H1 (cell line): ENCODE data around the gene LY6G6D. TPM values are rescaled to one million over a fixed set of nuclear protein-coding genes. Genes with fewer than 3 reads are reported as not detected.

ENCODE experiments used
- CTCF ChIA-PET: fragments of 300-600 bp; sonication (Branson Sonifier 250); formaldehyde crosslinking; loops from one replicate; lab custom pipeline; 2021; ENCODE audit not compliant: partially characterized antibody; lab: Charles Lee
- POLR2A ChIA-PET: fragments of 300-600 bp; sonication (Branson Sonifier 250); formaldehyde crosslinking; loops from one replicate; lab custom pipeline; 2021; ENCODE audit warnings: inconsistent platforms; ENCODE audit not compliant: partially characterized antibody; lab: Charles Lee
- DNase-seq, 2 experiments: peaks; one replicate each; pipeline versions ENCODE4 v3.0.0 to v3.0.0-alpha.2; 2010 to 2022; ENCODE audit warnings: low spot score in 2 of 2, low read depth in 1 of 2, mixed read lengths in 1 of 2
- FAIRE-seq: peaks from 2 replicates; lab custom pipeline; 2011; peaks lifted over from hg19 to GRCh38; lab: Jason Lieb, UNC
- H2AFZ ChIP-seq: 2 replicates; pipeline ENCODE4 v1.8.1; 2012; ENCODE audit warnings: low read length, inconsistent platforms
- H2AK5ac ChIP-seq: 2 replicates; pipeline ENCODE4 v1.6.1; 2013; ENCODE audit warnings: low read depth, low read length
- H2BK120ac ChIP-seq: replicated peaks from 2 replicates; pipeline ENCODE3; 2013; ENCODE audit warnings: low read depth, low read length, inconsistent platforms
- H2BK12ac ChIP-seq: 2 replicates; pipeline ENCODE4 v1.6.1; 2013; ENCODE audit warnings: low read depth, low read length
- H2BK15ac ChIP-seq: 2 replicates; pipeline ENCODE4 v1.6.1; 2013; ENCODE audit warnings: low read length
- H2BK20ac ChIP-seq: 2 replicates; pipeline ENCODE4 v1.6.1; 2013; ENCODE audit warnings: low read length
- H2BK5ac ChIP-seq: 2 replicates; pipeline ENCODE4 v1.6.1; 2013; ENCODE audit warnings: low read depth, low read length
- H3K14ac ChIP-seq: 2 replicates; pipeline ENCODE4 v1.6.1; 2013; ENCODE audit warnings: inconsistent platforms; ENCODE audit not compliant: insufficient read length
- H3K18ac ChIP-seq: 2 replicates; pipeline ENCODE4 v1.6.1; 2013; ENCODE audit warnings: low read length; ENCODE audit errors: extremely low read depth
- H3K23ac ChIP-seq: 2 replicates; pipeline ENCODE4 v1.6.1; 2013; ENCODE audit warnings: inconsistent platforms; ENCODE audit not compliant: insufficient read length
- H3K23me2 ChIP-seq: 2 replicates; pipeline ENCODE4 v1.6.1; 2013; ENCODE audit warnings: low read depth, low read length
- H3K27ac ChIP-seq: 2 replicates; pipeline ENCODE4 v1.6.1; 2011; ENCODE audit warnings: low read depth, low read length, inconsistent platforms
- H3K27me3 ChIP-seq, 4 experiments: replicated peaks in 1 of 4; 1 replicate in 1 of 4; 2 replicates in 3 of 4; pipeline versions ENCODE4 v1.6.1 to v1.8.1; 2011 to 2013; ENCODE audit warnings: low read length in 3 of 4, mild to moderate bottlenecking in 3 of 4, inconsistent platforms in 2 of 4, mixed read lengths in 2 of 4, moderate library complexity in 1 of 4; ENCODE audit not compliant: control insufficient read depth in 3 of 4, insufficient read depth in 3 of 4; ENCODE audit errors: extremely low read depth in 1 of 4
- H3K36me3 ChIP-seq, 4 experiments: 2 replicates each; pipeline versions ENCODE4 v1.6.1 to v1.8.1; 2011 to 2013; ENCODE audit warnings: mild to moderate bottlenecking in 4 of 4, low read length in 3 of 4, moderate library complexity in 2 of 4, control low read depth in 1 of 4, inconsistent platforms in 1 of 4; ENCODE audit not compliant: insufficient read depth in 4 of 4, control insufficient read depth in 2 of 4
- H3K4ac ChIP-seq: replicated peaks from 2 replicates; pipeline ENCODE3; 2013; ENCODE audit warnings: low read length, low read depth, mixed read lengths, inconsistent platforms; ENCODE audit not compliant: insufficient read length
- H3K4me1 ChIP-seq, 4 experiments: replicated peaks in 1 of 4; 1 replicate in 1 of 4; 2 replicates in 3 of 4; pipeline versions ENCODE4 v1.6.1 to v1.8.1; 2011 to 2013; ENCODE audit warnings: low read length in 3 of 4, inconsistent platforms in 2 of 4, mixed read lengths in 1 of 4; ENCODE audit not compliant: insufficient read depth in 4 of 4, control insufficient read depth in 3 of 4
- H3K4me2 ChIP-seq, 2 experiments: 2 replicates each; pipeline versions ENCODE4 v1.6.1 to v1.8.1; 2011 to 2013; ENCODE audit warnings: low read depth in 2 of 2, low read length in 2 of 2, control low read depth in 1 of 2, inconsistent platforms in 1 of 2, mild to moderate bottlenecking in 1 of 2; ENCODE audit not compliant: insufficient read depth in 1 of 2
- H3K4me3 ChIP-seq, 4 experiments: fragments of 200-600, 300-600 bp in 1 of 4; sonication (generic), shearing (Covaris generic), sonication (Bioruptor Twin) in 1 of 4; 2 replicates each; pipeline versions ENCODE4 v1.5.1 to v1.8.1; 2011 to 2016; ENCODE audit warnings: low read length in 4 of 4, low read depth in 3 of 4, control low read depth in 2 of 4, inconsistent platforms in 2 of 4, mild to moderate bottlenecking in 2 of 4, mixed read lengths in 1 of 4, moderate library complexity in 1 of 4; ENCODE audit not compliant: insufficient read depth in 2 of 4; ENCODE audit errors: extremely low read depth in 1 of 4
- H3K56ac ChIP-seq: replicated peaks from 2 replicates; pipeline ENCODE3; 2013; ENCODE audit warnings: low read depth, mild to moderate bottlenecking, mixed read lengths, low read length, inconsistent platforms; ENCODE audit not compliant: insufficient read length
- H3K79me1 ChIP-seq: 2 replicates; pipeline ENCODE4 v1.6.1; 2013; ENCODE audit warnings: low read depth, low read length, control low read depth
- H3K79me2 ChIP-seq, 2 experiments: 2 replicates each; pipeline versions ENCODE4 v1.6.1 to v1.8.1; 2012 to 2013; ENCODE audit warnings: low read length in 2 of 2, mild to moderate bottlenecking in 2 of 2, inconsistent platforms in 1 of 2; ENCODE audit not compliant: insufficient read depth in 2 of 2, control insufficient read depth in 1 of 2
- H3K9ac ChIP-seq, 4 experiments: replicated peaks in 1 of 4; 1 replicate in 1 of 4; 2 replicates in 3 of 4; pipeline versions ENCODE4 v1.6.1 to v1.8.1; 2011 to 2013; ENCODE audit warnings: low read depth in 3 of 4, low read length in 3 of 4, control low read depth in 2 of 4, mild to moderate bottlenecking in 2 of 4, moderate library complexity in 2 of 4, inconsistent platforms in 1 of 4; ENCODE audit errors: extremely low read depth in 1 of 4
- H3K9me3 ChIP-seq, 2 experiments: 2 replicates each; pipeline versions ENCODE4 v1.6.1 to v1.8.1; 2012 to 2013; ENCODE audit warnings: mild to moderate bottlenecking in 2 of 2, moderate library complexity in 2 of 2, control low read depth in 1 of 2, inconsistent platforms in 1 of 2, low read depth in 1 of 2, low read length in 1 of 2, mixed read lengths in 1 of 2; ENCODE audit not compliant: insufficient read depth in 2 of 2
- H4K20me1 ChIP-seq, 2 experiments: replicated peaks in 1 of 2; 2 replicates each; pipeline versions ENCODE3 to v1.8.1; 2011 to 2013; ENCODE audit warnings: inconsistent platforms in 2 of 2, low read length in 2 of 2, mild to moderate bottlenecking in 1 of 2; ENCODE audit not compliant: insufficient read depth in 2 of 2, control insufficient read depth in 1 of 2
- H4K5ac ChIP-seq: 2 replicates; pipeline ENCODE4 v1.6.1; 2013; ENCODE audit warnings: low read length, low read depth, mixed read lengths, inconsistent platforms; ENCODE audit not compliant: insufficient read length
- H4K8ac ChIP-seq: 2 replicates; pipeline ENCODE4 v1.8.0; 2013; ENCODE audit warnings: mild to moderate bottlenecking, moderate library complexity, low read length, inconsistent platforms; ENCODE audit not compliant: insufficient read depth; ENCODE audit errors: extremely low read depth
- H4K91ac ChIP-seq: replicated peaks from 2 replicates; pipeline ENCODE3; 2013; ENCODE audit warnings: low read length, mixed read lengths, inconsistent platforms; ENCODE audit not compliant: insufficient read length
- CTCF ChIP-seq, 3 experiments: IDR thresholded peaks; 1 replicate in 2 of 3; 2 replicates in 1 of 3; pipeline versions ENCODE4 v1.5.1 to v1.6.1; 2011; ENCODE audit warnings: low read length in 3 of 3, mild to moderate bottlenecking in 3 of 3, inconsistent platforms in 2 of 3, low read depth in 1 of 3, moderate library complexity in 1 of 3; ENCODE audit not compliant: insufficient read depth in 1 of 3; ENCODE audit errors: control extremely low read depth in 1 of 3
- E2F6 ChIP-seq: IDR thresholded peaks from 2 replicates; pipeline ENCODE4 v1.6.1; 2012; ENCODE audit warnings: inconsistent platforms
- GTF2F1 ChIP-seq: IDR thresholded peaks from 2 replicates; pipeline ENCODE4 v1.6.1; 2012; ENCODE audit warnings: low read depth, low read length, improper control_type of control experiment, borderline replicate concordance
- KDM1A ChIP-seq: fragments of 200-600, 300-600 bp; sonication (generic); IDR thresholded peaks from 2 replicates; pipeline ENCODE4 v1.7.1; 2016; ENCODE audit warnings: mild to moderate bottlenecking, low read length, borderline replicate concordance
- KDM5A ChIP-seq: fragments of 200-600 bp; IDR thresholded peaks from 2 replicates; pipeline ENCODE4 v1.7.1; 2012; ENCODE audit warnings: mild to moderate bottlenecking, low read length, inconsistent platforms, mixed read lengths
- NRF1 ChIP-seq: IDR thresholded peaks from 2 replicates; pipeline ENCODE4 v1.6.1; 2011; ENCODE audit warnings: mild to moderate bottlenecking, low read depth, low read length, improper control_type of control experiment
- SP1 ChIP-seq: IDR thresholded peaks from 2 replicates; pipeline ENCODE4 v1.6.1; 2011; ENCODE audit warnings: low read depth, low read length
- WGBS, 2 experiments: shearing (Covaris generic) in 1 of 2; methylation state at CpG; one replicate each; pipeline versions ENCODE4 v1.1.6 to v1.1.7; 2013 to 2015; ENCODE audit warnings: low lambda C conversion rate in 2 of 2, mixed read lengths in 2 of 2, inconsistent platforms in 1 of 2, low coverage in 1 of 2, missing lambda C conversion rate in 1 of 2; ENCODE audit not compliant: insufficient replicate concordance in 2 of 2, insufficient coverage in 1 of 2, insufficient read length in 1 of 2; ENCODE audit errors: extremely low coverage in 1 of 2, missing lambda C conversion rate in 1 of 2; 5-methylcytosine and 5-hydroxymethylcytosine counted together
- polyA plus RNA-seq, 7 experiments: library from polyadenylated mRNA; depleted of rRNA in 3 of 7; stranded (reverse) in 5 of 7; unstranded in 2 of 7; fragments of >200 nt in 5 of 7; fragments of 200-250 nt in 2 of 7; gene quantifications; 1 replicate in 5 of 7; 2 replicates in 1 of 7; 4 replicates in 1 of 7; pipeline versions ENCODE4 v1.2.1 to v1.2.3, GENCODE V29; 2011 to 2013; ENCODE audit warnings: missing spikeins in 2 of 7, mixed read lengths in 2 of 7
- total RNA-seq: library from RNA; stranded (reverse); fragmentation: NEBNext Ultra II Directional; extraction: Animal tissue kit (Norgen Biotek cat#: 25700); gene quantifications from 2 replicates; pipeline ENCODE4 v1.2.1, GENCODE V29; 2021

The LY6G6D gene
- total and polyA plus RNA-seq, 2 of the 8 experiments (the other 6 are each of a cell fraction or from before 2014, with no cell fraction given): 1.8 TPM; not detected in 1

GRCh38 chr6:31760790-31761189 lies 45.6 kb downstream of the LY6G6D start:
- no peak overlapping the region for H2BK12ac ChIP-seq
- H3K4me2 ChIP-seq: no peak overlapping the region
- no peak overlapping the region for H2BK20ac ChIP-seq
- POLR2A ChIA-PET: interaction anchor here (0.6 to 6.3 kb wide), 9 partner anchors 8 to 101 kb away, joined by 3 to 38 read pairs (median 4); partner anchors contain the start of genes LY6G5C, MSH5 and VARS1
- H3K56ac ChIP-seq: no peak overlapping the region
- H3K36me3 ChIP-seq: peaks cover 0 to 16% (median 1%) of the 10 kb centered on the region in 4 experiments; a peak in 3 of 8 replicates
- CTCF ChIA-PET: interaction anchor here (1.0 to 3.0 kb wide), 3 partner anchors 14 to 37 kb away, joined by 3 to 12 read pairs (median 3); partner anchors contain the start of gene MPIG6B
- H2BK5ac ChIP-seq: no peak overlapping the region
- FAIRE-seq (no peak), DNase-seq (no peak)
- H3K27me3 ChIP-seq: no peaks in the 10 kb centered on the region
- no peak overlapping the region for H3K27ac ChIP-seq
- H3K23me2 ChIP-seq: no peaks in the 10 kb centered on the region; the same call in 1 of the 2 replicates
- no peak overlapping the region for H2BK120ac ChIP-seq
- H4K20me1 ChIP-seq: no peaks in the 10 kb centered on the region
- H3K4me1 ChIP-seq: peaks cover 0 to 5% (median 0%) of the 10 kb centered on the region in 4 experiments; a peak in 2 of 7 replicates
- H2AFZ ChIP-seq: no peak overlapping the region
- no peak overlapping the region for H2BK15ac ChIP-seq
- no peak overlapping the region for H3K4ac ChIP-seq
- no peak overlapping the region for H4K91ac ChIP-seq
- H3K18ac ChIP-seq: no peak overlapping the region
- no peak overlapping the region for H3K23ac ChIP-seq
- no peaks in the 10 kb centered on the region for H3K79me1 ChIP-seq
- no peak overlapping the region for H3K4me3 ChIP-seq
- no peak overlapping the region for H4K5ac ChIP-seq
- WGBS, 2 experiments: 95% methylated on average over 5 of the region's 5 CpGs; no CpG with 5 or more reads in 1 of the 2 experiments
- H3K9ac ChIP-seq: no peak overlapping the region; a peak in 1 of 7 replicates
- H4K8ac ChIP-seq: no peak overlapping the region
- no peak overlapping the region for H2AK5ac ChIP-seq
- H3K9me3 ChIP-seq: no peaks in the 10 kb centered on the region
- H3K79me2 ChIP-seq: no peaks in the 10 kb centered on the region
- no peak overlapping the region for H3K14ac ChIP-seq
- TF ChIP-seq KDM5A (no peak), KDM1A (no peak), E2F6 (no peak), SP1 (no peak), GTF2F1 (no peak), CTCF (IDR thresholded peaks at IDR 0.05; ENCODE audit: control extremely low read depth in 1 of 3, insufficient read depth in 1 of 3, low read depth in 1 of 3, low read length in 3 of 3) (no peak), NRF1 (no peak)
